Measurements from ENCODE around the gene PHAF1. TPM values are rescaled to one million over a fixed set of nuclear protein-coding genes. Genes with fewer than 3 reads are reported as not detected.

PHAF1 gene
- total and polyA plus RNA-seq, 2 of the 13 experiments (the other 11 are each of a cell fraction or from before 2014, with no cell fraction given) = 48.3 to 174 TPM

- peak; percentile 70; the same call in 1 of the 2 replicates for TF ChIP-seq HIC2 (CRISPR knock-in tag; IDR thresholded peaks at IDR 0.05; ENCODE audit: low read depth)
- TF ChIP-seq REL (CRISPR knock-in tag; conservative IDR thresholded peaks at IDR 0.05) = 0 out of 2 replicates have a peak, but pooled peaks have one; percentile 57
- TF ChIP-seq TEAD2 (CRISPR knock-in tag; IDR thresholded peaks at IDR 0.05) = 0 out of 2 replicates have a peak, but pooled peaks have one; percentile 18
- TF ChIP-seq ZNF619 (CRISPR knock-in tag; IDR thresholded peaks at IDR 0.05) = 0 out of 2 replicates have a peak, but pooled peaks have one; percentile 60
- TF ChIP-seq ATF7 (IDR thresholded peaks at IDR 0.05) = no peak
- no peak; the same call in 1 of the 2 replicates for TF ChIP-seq ATF7 (CRISPR knock-in tag; IDR thresholded peaks at IDR 0.05)
- TF ChIP-seq RAD51 (IDR thresholded peaks at IDR 0.05; ENCODE audit: borderline replicate concordance) = no peak
- TF ChIP-seq ATF4 (CRISPR knock-in tag; IDR thresholded peaks at IDR 0.05) = peak in 1 of 2 experiments; percentile 36; a peak in 1 of 4 replicates
- TF ChIP-seq ZNF546 (CRISPR knock-in tag; conservative IDR thresholded peaks at IDR 0.05) = peak; percentile 54; the same call in 1 of the 2 replicates
- TF ChIP-seq EP300 (IDR thresholded peaks at IDR 0.05; ENCODE audit: low read depth in 2 of 2, low read length in 2 of 2) = no peak; a peak in 1 of 4 replicates
- TF ChIP-seq EP300 (CRISPR knock-in tag; IDR thresholded peaks at IDR 0.05; ENCODE audit: borderline replicate concordance) = no peak
- TF ChIP-seq RBM39 (IDR thresholded peaks at IDR 0.05; ENCODE audit: low read depth, low read length, poor library complexity, severe bottlenecking) = peak; percentile 48
- no peak for TF ChIP-seq THYN1 (CRISPR knock-in tag; IDR thresholded peaks at IDR 0.05; ENCODE audit: borderline replicate concordance, low read depth)
- TF ChIP-seq HOMEZ (CRISPR knock-in tag; IDR thresholded peaks at IDR 0.05; ENCODE audit: low read depth) = 0 out of 2 replicates have a peak, but pooled peaks have one; percentile 34
- TF ChIP-seq ATF2 (CRISPR knock-in tag; IDR thresholded peaks at IDR 0.05) = peak; percentile 88
- no peak for TF ChIP-seq NAIF1 (CRISPR knock-in tag; IDR thresholded peaks at IDR 0.05; ENCODE audit: borderline replicate concordance)
- peak; percentile 77; the same call in 1 of the 2 replicates for TF ChIP-seq DNMT1 (CRISPR knock-in tag; IDR thresholded peaks at IDR 0.05)
- TF ChIP-seq NFKBIZ (CRISPR knock-in tag; IDR thresholded peaks at IDR 0.05) = peak; percentile 75; the same call in 1 of the 2 replicates
- no peak for TF ChIP-seq PAWR (CRISPR knock-in tag; IDR thresholded peaks at IDR 0.05; ENCODE audit: borderline replicate concordance)
- TF ChIP-seq NR2C2 (CRISPR knock-in tag; IDR thresholded peaks at IDR 0.05; ENCODE audit: borderline replicate concordance) = no peak
- TF ChIP-seq JUND (CRISPR knock-in tag; IDR thresholded peaks at IDR 0.05) = peak; percentile 52; the same call in 1 of the 2 replicates
- peak; percentile 78 for TF ChIP-seq SP4 (CRISPR knock-in tag; IDR thresholded peaks at IDR 0.05)
- peak; percentile 96; the same call in 1 of the 2 replicates for TF ChIP-seq IKZF5 (CRISPR knock-in tag; IDR thresholded peaks at IDR 0.05)
These were observed 75.4 kb downstream of the PHAF1 start (continued) for GRCh38 chr16:67184995-67185650.

Data from HepG2 (cell line).